Stimulated activated naive B cell treated with anti-CD40 and anti-IgM and Interleukin-4, amounts not matched to agents 10 μg/mL and 1 μg/mL and 100 μg/mL, for 72 hours (primary cell): ENCODE results near the gene IL6.
"Not testable (repeated sequence)": the region's sequence is repeated elsewhere in the genome, so short reads cannot be mapped to it uniquely, and the experiment has no call there.

Experiments used
- ATAC-seq, 2 donors: fragments of 150-1000 bp; cut with Tn5 transposase; replicated peaks; 2 replicates each; pipeline ENCODE4 v1.10.0; 2021; ENCODE audit warnings: moderate library complexity in 1 of 2
- DNase-seq: peaks from one replicate; pipeline ENCODE4 v3.0.0; 2021
- H3K27ac Mint-ChIP-seq: one replicate; pipeline ENCODE4 v1.8.0; 2022; ENCODE audit warnings: mild to moderate bottlenecking, mixed read lengths
- H3K27me3 Mint-ChIP-seq, 2 donors: one replicate each; pipeline ENCODE4 v1.8.0; 2022; ENCODE audit warnings: mixed read lengths in 2 of 2
- H3K36me3 Mint-ChIP-seq, 2 donors: one replicate each; pipeline ENCODE4 v1.8.0; 2022; ENCODE audit warnings: mixed read lengths in 2 of 2, mild to moderate bottlenecking in 1 of 2
- H3K4me1 Mint-ChIP-seq, 2 donors: one replicate each; pipeline ENCODE4 v1.8.0; 2022; ENCODE audit warnings: mixed read lengths in 2 of 2, mild to moderate bottlenecking in 1 of 2
- H3K4me3 Mint-ChIP-seq, 2 donors: one replicate each; pipeline ENCODE4 v1.8.0; 2022; ENCODE audit warnings: mild to moderate bottlenecking in 2 of 2, mixed read lengths in 2 of 2, moderate library complexity in 1 of 2
- H3K9me3 Mint-ChIP-seq, 2 donors: one replicate each; pipeline ENCODE4 v1.8.0; 2022; ENCODE audit warnings: mixed read lengths in 2 of 2, mild to moderate bottlenecking in 1 of 2

The IL6 gene

DNA sequence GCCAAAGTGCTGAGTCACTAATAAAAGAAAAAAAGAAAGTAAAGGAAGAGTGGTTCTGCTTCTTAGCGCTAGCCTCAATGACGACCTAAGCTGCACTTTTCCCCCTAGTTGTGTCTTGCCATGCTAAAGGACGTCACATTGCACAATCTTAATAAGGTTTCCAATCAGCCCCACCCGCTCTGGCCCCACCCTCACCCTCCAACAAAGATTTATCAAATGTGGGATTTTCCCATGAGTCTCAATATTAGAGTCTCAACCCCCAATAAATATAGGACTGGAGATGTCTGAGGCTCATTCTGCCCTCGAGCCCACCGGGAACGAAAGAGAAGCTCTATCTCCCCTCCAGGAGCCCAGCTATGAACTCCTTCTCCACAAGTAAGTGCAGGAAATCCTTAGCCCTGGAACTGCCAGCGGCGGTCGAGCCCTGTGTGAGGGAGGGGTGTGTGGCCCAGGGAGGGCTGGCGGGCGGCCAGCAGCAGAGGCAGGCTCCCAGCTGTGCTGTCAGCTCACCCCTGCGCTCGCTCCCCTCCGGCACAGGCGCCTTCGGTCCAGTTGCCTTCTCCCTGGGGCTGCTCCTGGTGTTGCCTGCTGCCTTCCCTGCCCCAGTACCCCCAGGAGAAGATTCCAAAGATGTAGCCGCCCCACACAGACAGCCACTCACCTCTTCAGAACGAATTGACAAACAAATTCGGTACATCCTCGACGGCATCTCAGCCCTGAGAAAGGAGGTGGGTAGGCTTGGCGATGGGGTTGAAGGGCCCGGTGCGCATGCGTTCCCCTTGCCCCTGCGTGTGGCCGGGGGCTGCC is at the start of gene IL6:
IL6 (plus strand) TSS at position 294 of the 807 bp plus-strand sequence; CDS start at position 357, 63 bp downstream.
- H3K9me3 Mint-ChIP-seq = no peaks in the 10 kb centered on the region
- H3K36me3 Mint-ChIP-seq = peaks cover 12 to 16% of the 10 kb centered on the region in 2 donors
- peak within 1 kb of the TSS; percentile 89 for H3K27ac Mint-ChIP-seq
- no peaks in the 10 kb centered on the region for H3K27me3 Mint-ChIP-seq
- H3K4me1 Mint-ChIP-seq = peaks cover 50 to 86% of the 10 kb centered on the region in 2 donors
- H3K4me3 Mint-ChIP-seq = peak within 1 kb of the TSS; percentile 88 to 92
- ATAC-seq = peak; percentile 47 to 49
- DNase-seq = peak; percentile 46

DNA sequence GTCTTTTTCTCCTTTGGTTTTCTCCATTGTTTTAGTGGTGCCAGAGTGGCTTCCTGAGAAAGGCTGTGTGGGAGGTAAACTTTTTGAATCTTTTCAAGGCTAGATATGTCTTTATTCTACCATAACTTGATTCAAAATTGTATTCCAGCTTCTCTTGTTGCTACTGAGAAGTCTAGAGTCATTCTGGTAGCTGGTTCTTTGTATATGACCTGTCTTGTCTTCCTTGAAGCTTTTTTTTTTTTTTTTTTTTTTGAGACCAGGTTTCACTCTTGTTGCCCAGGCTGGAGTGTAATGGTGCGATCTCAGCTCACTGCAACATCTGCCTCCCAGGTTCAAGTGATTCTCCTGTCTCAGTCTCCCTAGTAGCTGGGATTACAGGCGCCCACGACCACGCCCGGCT is 49.7 kb upstream of the IL6 start:
- not testable (repeated sequence) for H3K27me3 Mint-ChIP-seq, DNase-seq
- Mint-ChIP-seq H3K27ac (peak overlapping the region; percentile 92), H3K36me3 (peaks cover 11 to 33% of the 10 kb centered on the region in 2 donors), H3K4me3 (peak overlapping the region; percentile 44 to 53), H3K4me1 (peaks cover 65 to 92% of the 10 kb centered on the region in 2 donors), H3K9me3 (peaks cover 12 to 14% of the 10 kb centered on the region in 2 donors)
- ATAC-seq = peak; percentile 35 to 52

DNA sequence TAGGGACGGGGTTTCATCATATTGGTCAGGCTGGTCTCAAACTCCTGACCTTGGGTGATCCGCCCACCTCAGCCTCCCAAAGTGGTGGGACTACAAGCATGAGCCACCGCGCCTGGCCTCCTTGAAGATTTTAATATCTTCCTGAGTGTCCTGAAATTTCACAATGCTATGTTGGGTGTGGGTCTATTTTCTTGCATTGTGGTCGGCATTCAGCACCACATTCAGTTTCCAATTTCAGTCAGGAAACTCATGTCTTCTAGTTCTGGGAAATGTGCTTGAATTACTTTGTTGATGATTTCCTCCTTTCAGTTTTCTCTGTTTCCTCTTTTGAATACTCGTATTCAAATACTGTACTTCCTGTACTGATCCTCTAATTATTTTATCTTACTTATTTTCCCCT is 49.3 kb upstream of the IL6 start:
- Mint-ChIP-seq H3K4me1 (peaks cover 62 to 89% of the 10 kb centered on the region in 2 donors), H3K27me3 (no peaks in the 10 kb centered on the region), H3K27ac (peak overlapping the region; percentile 92), H3K4me3 (peak overlapping the region; percentile 44 to 51), H3K36me3 (peaks cover 11 to 33% of the 10 kb centered on the region in 2 donors), H3K9me3 (peaks cover 12 to 14% of the 10 kb centered on the region in 2 donors)
- DNase-seq (no peak), ATAC-seq (peak; percentile 15)

DNA sequence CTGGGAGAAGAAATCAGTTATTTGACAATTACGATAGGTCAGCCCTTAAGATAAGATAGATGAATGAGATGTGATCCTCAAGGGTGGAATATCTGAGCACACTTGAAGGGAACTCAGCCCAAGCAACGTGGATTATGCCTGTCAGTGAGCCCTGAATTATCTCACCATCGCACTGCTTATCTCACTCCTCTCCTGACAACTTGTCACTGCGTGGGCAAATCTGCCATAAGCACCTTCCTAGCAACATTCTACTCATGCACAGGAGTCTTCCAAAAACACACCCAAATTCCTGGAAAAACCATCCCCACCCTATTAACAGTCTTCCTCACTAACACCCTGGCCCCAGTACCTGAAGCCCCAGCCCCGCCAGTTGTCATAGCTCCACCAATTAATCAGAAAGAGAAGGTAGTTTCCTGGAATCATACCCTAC is 46.5 kb upstream of the IL6 start:
- Mint-ChIP-seq H3K4me1 (peaks cover 63 to 89% of the 10 kb centered on the region in 2 donors), H3K27me3 (no peaks in the 10 kb centered on the region), H3K9me3 (peaks cover 12 to 16% of the 10 kb centered on the region in 2 donors), H3K27ac (peak overlapping the region; percentile 10), H3K36me3 (peaks cover 11 to 40% of the 10 kb centered on the region in 2 donors), H3K4me3 (peak overlapping the region in 1 of 2 donors; percentile 7)
- ATAC-seq = no peak
- no peak for DNase-seq

DNA sequence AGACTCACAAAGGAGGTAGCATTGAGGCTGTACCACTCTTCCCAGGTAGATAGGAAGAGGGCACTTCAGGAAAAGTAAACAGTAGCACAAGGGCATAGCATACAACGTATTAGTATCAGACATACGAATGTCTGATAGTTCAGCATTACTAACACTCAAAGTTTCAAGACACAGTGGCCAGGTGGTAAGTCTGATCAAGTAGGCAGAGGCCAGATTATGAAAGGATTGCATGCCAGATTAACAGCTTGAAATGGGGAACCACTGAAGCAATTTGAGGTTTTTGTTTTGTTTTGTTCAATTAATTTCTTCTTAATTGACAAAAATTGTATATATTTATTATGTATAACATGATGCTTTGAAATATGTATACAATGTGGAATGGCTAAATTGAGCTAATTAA is 45.7 kb upstream of the IL6 start:
- Mint-ChIP-seq H3K9me3 (peaks cover 12 to 16% of the 10 kb centered on the region in 2 donors), H3K27ac (peak overlapping the region; percentile 10), H3K4me3 (no peak overlapping the region), H3K4me1 (peaks cover 57 to 86% of the 10 kb centered on the region in 2 donors), H3K27me3 (no peaks in the 10 kb centered on the region), H3K36me3 (peaks cover 11 to 40% of the 10 kb centered on the region in 2 donors)
- no peak for ATAC-seq
- DNase-seq = no peak

DNA sequence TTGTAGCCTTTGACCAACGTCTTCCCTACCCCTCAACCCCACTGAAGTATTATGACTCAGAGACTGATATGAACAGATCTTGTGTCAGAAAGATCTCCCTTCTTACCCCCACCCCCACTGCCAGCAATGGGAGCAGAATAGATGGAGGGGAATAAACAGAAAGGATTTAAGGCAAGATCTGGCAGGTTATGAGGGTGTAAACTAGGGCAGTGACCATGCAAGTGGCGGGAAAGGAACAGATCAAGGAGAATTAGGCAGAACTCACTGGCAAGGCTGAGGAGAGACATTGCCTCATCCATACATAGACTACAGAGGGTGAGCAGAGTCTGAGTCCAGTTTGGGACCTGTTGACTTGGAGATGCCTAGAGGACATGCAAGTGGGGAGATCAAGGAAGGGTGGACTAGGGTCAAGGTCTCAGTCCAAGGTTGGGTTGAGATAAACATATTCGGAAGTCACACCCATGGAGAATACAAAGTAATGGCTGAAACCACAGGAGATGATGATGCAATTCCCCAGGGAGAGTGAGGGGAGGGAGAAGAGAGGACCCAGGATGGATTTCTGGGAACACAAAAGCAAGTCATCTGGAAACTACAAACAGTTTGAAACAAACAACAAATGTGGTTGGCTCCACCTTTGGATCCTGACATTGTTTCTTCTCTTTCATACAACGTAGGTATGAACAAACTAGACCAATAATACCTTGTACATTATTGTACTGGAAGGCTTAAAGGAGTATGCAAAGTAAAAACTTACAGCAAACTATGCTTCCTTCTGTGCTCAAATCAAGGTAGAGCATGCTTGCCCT is 44.9 kb upstream of the IL6 start:
- peak overlapping the region in 1 of 2 donors; percentile 22 for H3K4me3 Mint-ChIP-seq
- H3K4me1 Mint-ChIP-seq = peaks cover 54 to 84% of the 10 kb centered on the region in 2 donors
- DNase-seq (no peak), ATAC-seq (no peak)
- no peaks in the 10 kb centered on the region for H3K27me3 Mint-ChIP-seq
- peaks cover 11 to 40% of the 10 kb centered on the region in 2 donors for H3K36me3 Mint-ChIP-seq
- peak overlapping the region; percentile 80 for H3K27ac Mint-ChIP-seq
- H3K9me3 Mint-ChIP-seq = peaks cover 12 to 16% of the 10 kb centered on the region in 2 donors

DNA sequence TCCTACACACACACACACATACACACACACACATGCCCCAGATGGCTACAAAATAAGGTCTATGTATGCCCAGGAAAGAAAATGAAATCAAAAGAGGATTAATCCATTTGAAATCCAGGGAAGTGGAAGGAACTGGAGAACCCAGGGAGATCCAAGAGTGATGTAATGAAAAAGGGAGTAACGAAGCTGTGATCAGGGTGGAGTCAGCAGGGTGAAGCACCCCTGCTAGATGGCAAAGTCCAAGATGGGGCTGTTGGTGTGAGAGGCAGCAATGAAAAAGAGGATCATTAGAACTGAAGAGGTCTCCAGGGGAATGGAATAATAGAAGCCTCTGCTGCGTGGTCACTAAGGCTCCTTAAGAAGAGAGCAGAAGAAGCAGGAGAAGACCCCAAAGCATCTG is 43.6 kb upstream of the IL6 start:
- ATAC-seq (no peak), DNase-seq (no peak)
- peaks cover 12 to 33% of the 10 kb centered on the region in 2 donors for H3K36me3 Mint-ChIP-seq
- peaks cover 12 to 13% of the 10 kb centered on the region in 2 donors for H3K9me3 Mint-ChIP-seq
- peak overlapping the region; percentile 26 for H3K27ac Mint-ChIP-seq
- peaks cover 47 to 79% of the 10 kb centered on the region in 2 donors for H3K4me1 Mint-ChIP-seq
- no peak overlapping the region for H3K4me3 Mint-ChIP-seq
- no peaks in the 10 kb centered on the region for H3K27me3 Mint-ChIP-seq

DNA sequence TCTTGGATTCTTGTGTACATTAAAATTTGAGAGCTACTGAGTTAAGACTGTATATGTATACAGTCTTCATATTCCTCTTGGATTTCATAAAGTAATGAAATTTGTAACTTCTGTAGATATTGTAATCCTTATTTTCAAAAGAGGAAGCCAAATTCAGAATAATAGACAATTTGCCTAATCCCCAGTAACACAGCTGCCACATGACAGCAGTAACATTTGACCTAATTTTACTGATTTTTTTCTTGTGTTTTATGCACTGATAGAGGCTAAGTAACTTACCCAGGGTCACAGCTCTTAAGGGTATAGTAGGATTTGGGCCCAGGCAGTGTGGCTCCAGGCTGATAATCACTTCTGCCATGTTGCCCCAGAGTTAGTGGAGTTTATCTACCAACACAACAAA is 40.4 kb upstream of the IL6 start:
- Mint-ChIP-seq H3K27ac (no peak overlapping the region), H3K27me3 (no peaks in the 10 kb centered on the region), H3K36me3 (peaks cover 12 to 27% of the 10 kb centered on the region in 2 donors), H3K4me1 (peaks cover 43 to 68% of the 10 kb centered on the region in 2 donors), H3K4me3 (no peak overlapping the region), H3K9me3 (peaks cover 12 to 13% of the 10 kb centered on the region in 2 donors)
- DNase-seq (no peak), ATAC-seq (no peak)

DNA sequence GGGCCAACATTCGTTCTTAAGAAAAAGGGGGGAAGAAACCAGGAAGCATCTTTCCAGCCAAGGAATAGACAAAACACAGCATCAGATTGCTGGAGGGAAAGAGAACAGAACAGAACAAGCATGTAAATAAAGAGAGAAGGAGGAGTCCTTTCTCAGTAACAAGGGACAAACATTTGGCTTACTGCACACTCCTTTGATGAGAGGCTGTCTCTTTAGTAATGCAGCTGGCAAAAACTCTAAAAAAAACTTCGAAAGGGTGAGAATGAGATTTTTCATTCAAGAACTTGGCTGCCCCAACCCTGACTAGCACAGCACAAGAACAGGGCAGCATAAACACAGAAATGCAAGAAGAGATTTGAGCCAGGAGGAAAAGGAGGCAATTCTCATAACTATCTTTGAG is 38.9 kb upstream of the IL6 start:
- Mint-ChIP-seq H3K27ac (peak overlapping the region; percentile 3), H3K27me3 (no peaks in the 10 kb centered on the region), H3K4me3 (no peak overlapping the region), H3K4me1 (peaks cover 37 to 62% of the 10 kb centered on the region in 2 donors), H3K36me3 (peaks cover 6 to 21% of the 10 kb centered on the region in 2 donors), H3K9me3 (peaks cover 6 to 8% of the 10 kb centered on the region in 2 donors)
- ATAC-seq (no peak), DNase-seq (no peak)

DNA sequence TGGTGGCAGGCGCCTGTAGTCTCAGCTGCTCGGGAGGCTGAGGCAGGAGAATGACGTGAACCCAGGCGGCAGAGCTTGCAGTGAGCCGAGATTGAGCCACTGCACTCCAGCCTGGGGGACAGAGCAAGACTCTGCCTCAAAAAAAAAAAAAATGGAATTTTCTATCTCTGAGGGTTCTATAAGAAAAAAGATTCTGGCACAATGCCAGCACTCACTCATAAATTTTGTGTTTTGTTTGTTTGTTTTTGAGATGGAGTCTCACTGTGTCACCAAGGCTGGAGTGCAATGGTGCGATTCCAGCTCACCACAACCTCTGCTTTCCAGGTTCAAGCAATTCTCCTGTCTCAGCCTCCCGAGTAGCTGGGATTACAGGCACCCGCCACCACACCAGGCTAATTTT is 38.1 kb upstream of the IL6 start:
- not testable (repeated sequence) for H3K9me3 Mint-ChIP-seq, H3K27me3 Mint-ChIP-seq, H3K4me3 Mint-ChIP-seq, ATAC-seq, H3K27ac Mint-ChIP-seq, DNase-seq
- Mint-ChIP-seq H3K36me3 (peaks cover 6 to 20% of the 10 kb centered on the region in 2 donors), H3K4me1 (peaks cover 29 to 62% of the 10 kb centered on the region in 2 donors)

DNA sequence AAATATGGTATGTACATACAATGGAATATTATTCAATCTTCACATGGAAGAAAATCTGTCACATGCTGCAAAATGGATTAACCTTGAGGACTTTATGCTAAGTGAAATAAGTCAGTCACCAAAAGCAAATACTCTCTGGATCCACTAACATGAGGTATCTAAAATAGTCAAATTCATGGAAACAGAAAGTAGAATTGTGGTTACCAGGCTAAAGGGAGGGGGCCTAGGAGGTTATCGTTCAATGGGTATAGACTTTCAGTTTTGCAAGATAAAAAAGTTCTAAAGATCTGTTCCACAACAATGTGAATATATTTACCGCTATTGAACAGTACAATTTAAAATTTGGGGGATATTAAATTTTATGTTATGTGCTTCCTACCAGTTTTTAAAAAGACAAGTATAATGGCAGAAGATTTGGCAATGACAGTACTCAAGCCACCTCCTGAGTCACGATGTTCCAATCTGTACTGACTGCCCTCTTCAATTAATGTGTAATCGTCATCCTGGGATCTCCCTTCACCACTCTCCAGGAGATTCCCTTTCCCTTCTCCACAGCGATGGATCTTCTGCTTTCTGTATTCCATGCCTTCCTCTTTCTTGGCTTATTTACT is 32.3 kb upstream of the IL6 start:
- H3K36me3 Mint-ChIP-seq = peaks cover 8 to 22% of the 10 kb centered on the region in 2 donors
- H3K4me1 Mint-ChIP-seq = peaks cover 46 to 76% of the 10 kb centered on the region in 2 donors
- DNase-seq (no peak), ATAC-seq (peak in 1 of 2 donors; percentile 26)
- H3K27me3 Mint-ChIP-seq = no peaks in the 10 kb centered on the region
- peak overlapping the region; percentile 85 for H3K27ac Mint-ChIP-seq
- peaks cover 4 to 5% of the 10 kb centered on the region in 2 donors for H3K9me3 Mint-ChIP-seq
- peak overlapping the region; percentile 36 to 57 for H3K4me3 Mint-ChIP-seq

DNA sequence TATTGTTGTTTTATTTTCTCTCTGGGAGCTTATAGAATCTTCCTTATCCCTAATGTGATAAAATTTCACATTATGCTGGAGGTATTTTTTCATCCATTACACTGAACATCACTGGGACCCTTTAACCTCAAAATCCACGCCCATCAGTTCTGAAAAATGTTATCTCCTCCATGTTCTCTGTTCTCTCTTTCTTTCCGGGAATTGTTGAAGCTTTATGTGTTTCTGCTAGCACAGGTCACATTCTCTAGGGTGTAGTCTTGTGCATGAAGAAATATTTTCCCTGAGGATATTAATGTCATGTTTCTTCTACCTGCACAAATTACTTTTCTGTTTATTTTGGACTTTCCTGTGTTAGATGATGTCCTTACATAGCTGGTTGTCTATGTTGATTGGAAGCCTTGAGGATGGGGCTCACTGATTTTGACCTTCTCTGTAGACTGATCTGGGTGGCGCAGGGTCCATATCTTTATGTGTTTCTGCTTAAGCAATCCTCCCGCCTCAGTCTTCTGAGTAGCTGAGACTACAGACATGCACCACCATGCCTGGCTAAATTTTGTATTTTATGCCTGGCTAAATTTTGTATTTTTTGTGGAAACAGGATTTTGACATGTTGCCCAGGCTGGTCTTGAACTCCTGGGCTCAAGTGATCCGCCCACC is 31.4 kb upstream of the IL6 start:
- peak overlapping the region in 1 of 2 donors; percentile 6 for H3K4me3 Mint-ChIP-seq
- H3K36me3 Mint-ChIP-seq = peaks cover 8 to 24% of the 10 kb centered on the region in 2 donors
- H3K27me3 Mint-ChIP-seq = no peaks in the 10 kb centered on the region
- ATAC-seq = no peak
- H3K4me1 Mint-ChIP-seq = peaks cover 47 to 78% of the 10 kb centered on the region in 2 donors
- DNase-seq = no peak
- peak overlapping the region; percentile 85 for H3K27ac Mint-ChIP-seq
- H3K9me3 Mint-ChIP-seq = peaks cover 4 to 5% of the 10 kb centered on the region in 2 donors

DNA sequence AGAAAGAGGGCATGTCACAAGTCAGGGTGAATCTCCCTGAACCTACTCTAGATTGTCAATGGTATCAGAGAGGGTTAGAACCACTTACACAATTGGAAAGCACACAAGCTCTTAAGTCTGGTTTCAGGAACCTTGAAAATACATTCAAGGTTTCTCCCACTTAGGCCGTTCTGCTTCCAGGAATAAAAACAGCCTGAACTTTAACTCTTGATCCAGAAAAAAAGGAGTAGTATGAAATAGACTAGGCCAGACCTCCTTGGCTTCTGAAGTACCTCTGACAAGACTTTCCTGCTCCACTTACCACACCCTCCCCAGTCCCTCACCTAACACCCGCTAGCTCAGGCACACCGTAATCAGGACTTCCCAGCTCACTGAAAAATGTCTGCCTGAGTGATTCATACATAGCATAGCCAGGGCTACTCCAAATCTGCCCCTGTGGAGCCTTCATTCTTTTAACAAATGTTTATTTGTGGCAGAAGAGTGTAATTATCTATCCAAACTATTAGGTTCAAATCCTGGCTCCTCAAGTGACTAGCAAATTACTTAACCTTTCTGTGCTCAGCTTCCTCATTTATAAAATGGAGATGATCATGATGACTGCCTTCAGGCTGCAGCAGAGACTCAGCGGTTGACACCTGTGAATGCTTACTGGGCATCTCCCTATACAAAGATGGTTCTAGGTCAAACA is 30.3 kb upstream of the IL6 start:
- peak overlapping the region; percentile 14 to 51 for H3K4me3 Mint-ChIP-seq
- H3K27me3 Mint-ChIP-seq = no peaks in the 10 kb centered on the region
- H3K36me3 Mint-ChIP-seq = peaks cover 8 to 24% of the 10 kb centered on the region in 2 donors
- H3K27ac Mint-ChIP-seq = peak overlapping the region; percentile 93
- H3K4me1 Mint-ChIP-seq = peaks cover 47 to 85% of the 10 kb centered on the region in 2 donors
- DNase-seq (no peak), ATAC-seq (peak; percentile 41 to 43)
- peaks cover 4 to 5% of the 10 kb centered on the region in 2 donors for H3K9me3 Mint-ChIP-seq
